COLO668 (cell line): ENCODE measurements around the gene SBK3.
A peak's percentile ranks its signal among the peaks of the same experiment; 100 is the strongest.
"Not testable (repeated sequence)": the region's sequence is repeated elsewhere in the genome, so short reads cannot be mapped to it uniquely, and the experiment has no call there.

ENCODE experiments used
- DNase-seq: peaks from one replicate; lab custom pipeline; 2025; ENCODE audit not compliant: unreplicated experiment; lab: John Stamatoyannopoulos, UW

Gene SBK3, protein sequence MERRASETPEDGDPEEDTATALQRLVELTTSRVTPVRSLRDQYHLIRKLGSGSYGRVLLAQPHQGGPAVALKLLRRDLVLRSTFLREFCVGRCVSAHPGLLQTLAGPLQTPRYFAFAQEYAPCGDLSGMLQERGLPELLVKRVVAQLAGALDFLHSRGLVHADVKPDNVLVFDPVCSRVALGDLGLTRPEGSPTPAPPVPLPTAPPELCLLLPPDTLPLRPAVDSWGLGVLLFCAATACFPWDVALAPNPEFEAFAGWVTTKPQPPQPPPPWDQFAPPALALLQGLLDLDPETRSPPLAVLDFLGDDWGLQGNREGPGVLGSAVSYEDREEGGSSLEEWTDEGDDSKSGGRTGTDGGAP

DNA sequence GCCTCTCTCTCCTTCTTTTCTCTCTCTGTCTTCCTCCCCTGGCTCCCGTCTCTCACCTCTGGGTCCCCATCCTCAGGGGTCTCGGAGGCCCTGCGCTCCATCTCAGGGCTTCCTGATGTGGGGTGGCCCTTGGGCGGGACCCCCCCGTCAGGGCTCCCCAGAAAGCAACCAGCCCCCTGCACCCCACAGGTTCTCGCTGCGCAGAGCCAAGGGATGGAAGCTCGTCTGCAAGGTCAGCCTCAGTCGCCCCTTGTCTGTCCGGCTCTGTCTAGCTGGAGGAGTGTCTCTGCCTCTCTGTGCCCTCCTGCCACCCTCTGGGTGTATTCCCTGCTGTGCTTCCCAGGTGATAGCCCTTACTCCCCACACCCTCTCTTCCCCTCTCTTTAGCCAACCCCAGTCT lies at the start of gene SBK3:
SBK3 (minus strand) TSS at position 101 of the 400 bp plus-strand sequence; CDS start at position 101, 0 bp downstream.
- no peak for DNase-seq

DNA sequence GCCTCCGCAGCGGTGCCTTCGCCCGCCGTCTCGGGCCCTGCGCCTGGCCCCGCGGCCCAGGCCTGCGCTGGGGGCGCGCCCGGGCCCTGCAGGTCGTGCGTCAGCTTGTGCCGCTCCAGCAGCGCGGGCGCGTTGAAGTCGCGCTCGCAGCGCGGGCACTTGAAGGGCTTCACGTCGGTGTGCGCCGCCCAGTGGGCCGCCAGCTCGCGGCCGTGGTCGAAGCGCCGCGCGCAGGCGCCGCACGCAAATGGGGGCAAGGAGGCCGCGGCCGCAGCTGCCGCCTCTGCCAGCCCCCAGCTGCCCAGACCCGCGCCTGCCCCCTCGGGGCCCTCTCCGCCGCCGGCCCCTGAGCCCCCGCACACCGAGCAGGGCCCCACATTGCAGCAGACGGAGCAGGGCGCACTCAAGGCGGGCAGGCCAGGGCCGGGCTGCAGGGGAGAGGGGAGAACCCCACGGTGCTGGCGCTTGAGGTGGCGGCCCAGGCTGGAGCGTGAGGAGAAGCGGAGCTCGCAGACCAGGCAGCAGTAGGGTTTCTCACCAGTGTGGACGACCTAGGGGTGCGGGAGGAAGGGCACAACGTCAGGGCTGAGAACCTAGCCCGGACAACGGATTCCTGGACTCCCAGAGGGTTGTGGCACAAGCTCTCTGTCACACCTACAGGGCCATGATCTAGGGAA lies 47.9 kb upstream of the SBK3 start:
- DNase-seq, result no peak

DNA sequence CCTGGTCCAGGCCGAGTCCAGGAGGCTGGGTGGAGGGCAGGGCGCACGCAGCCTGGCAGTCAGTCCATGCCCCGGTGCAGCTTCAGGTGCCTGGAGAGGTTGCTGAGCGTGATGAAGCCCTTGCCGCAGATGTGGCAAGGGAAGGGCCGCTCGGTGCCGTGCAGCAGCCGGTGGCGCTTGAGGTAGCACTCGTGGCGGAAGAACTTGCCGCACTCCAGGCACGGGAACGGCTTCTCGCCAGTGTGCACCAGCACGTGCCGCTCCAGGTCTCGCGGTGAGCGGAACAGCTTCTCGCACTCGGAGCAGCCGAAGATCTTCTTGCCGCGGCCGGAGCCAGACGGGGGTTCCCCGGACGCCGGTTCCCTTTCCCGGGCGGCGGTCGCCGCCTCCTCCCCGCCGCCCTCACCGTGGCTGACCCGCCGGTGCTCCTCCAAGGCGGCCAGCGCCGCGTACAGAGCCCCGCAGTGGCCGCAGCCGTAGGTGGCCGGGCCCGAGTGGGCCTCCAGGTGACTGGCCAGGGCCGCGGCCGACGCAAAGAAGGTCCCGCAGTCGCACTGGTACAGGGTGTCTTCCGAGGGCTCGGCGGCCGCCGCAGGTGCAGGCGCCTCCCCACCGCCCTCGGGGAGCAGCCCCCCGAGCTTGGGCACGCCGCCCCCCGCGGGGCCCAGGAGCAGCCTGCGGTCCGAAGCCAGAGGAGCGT lies 47.2 kb upstream of the SBK3 start:
- DNase-seq, result no peak

DNA sequence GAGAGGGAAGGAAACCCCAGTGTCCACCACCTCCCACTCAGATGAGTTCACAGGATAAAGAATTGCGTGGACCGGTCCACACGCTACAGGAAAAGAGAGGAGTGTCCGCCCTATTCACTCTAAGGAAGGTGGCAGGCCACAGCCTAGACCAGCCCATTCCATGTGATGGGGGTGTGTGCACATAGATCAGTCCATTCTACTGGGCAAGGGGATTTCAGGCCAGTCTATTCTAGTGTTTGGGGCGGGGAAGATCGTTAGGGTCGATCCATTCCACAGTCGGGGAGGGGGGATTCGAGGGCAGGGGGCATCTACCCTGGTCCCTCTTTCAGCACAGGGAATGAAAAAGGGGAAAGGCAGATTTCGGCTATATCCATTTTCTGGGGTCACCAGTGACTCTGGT lies 46.2 kb upstream of the SBK3 start:
- no peak for DNase-seq

DNA sequence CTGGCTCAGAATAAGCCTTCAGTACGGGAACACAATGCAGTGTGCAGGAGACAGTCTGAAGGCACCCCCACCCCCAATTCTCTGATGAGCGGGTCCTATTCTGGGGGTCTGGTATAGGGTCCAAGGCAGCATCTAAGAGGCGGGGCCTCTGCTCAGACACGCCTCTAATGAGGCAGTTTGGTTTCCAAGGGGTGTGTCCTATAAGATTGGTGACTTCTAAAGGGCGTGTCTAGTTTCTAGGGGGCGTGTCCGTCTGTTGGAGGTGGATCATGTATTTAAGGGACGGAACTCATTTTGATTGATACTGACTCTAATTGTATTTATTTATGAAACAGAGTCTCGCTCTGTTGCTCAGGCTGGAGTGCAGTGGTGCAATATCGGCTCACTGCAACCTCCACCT lies 45.3 kb upstream of the SBK3 start:
- peak; percentile 12 for DNase-seq

DNA sequence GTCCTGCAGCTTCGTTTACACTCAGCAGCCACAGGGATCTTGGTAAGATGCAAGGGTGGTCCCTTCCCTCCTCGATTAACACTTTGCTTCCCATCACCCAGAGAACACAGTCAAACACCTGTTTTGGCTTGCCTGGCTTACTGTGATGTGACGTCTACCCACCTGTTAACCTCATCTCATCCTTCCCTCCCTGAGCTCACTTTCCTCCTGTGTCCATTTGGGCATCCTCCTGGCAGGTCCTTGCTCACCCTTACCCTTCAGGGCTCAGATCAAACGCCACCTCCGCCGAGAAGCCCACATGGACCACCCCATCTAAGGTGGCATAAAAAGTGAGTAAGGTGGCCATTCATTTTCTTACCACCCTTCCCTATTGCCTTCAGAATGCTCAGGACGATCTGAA lies 44.8 kb upstream of the SBK3 start:
- DNase-seq, result no peak

DNA sequence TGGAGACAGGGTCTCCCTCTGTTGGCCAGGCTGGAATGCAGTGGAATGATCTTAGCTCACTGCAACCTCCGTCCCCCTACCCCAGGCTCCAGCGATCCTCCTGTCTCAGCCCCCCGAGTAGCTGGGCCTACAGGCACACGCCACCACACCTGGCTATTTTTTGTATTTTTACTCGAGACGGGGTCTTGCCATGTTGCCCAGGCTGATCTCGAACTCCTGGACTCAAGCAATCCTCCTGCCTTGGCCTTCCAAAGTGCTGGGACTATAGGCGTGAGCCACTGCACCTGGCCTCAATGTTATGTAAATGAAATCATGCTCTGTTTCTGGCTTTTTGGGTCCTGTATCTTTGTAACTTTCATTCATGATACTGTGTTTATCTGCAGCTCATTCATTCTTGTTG lies 43.4 kb upstream of the SBK3 start:
- DNase-seq, result no peak

DNA sequence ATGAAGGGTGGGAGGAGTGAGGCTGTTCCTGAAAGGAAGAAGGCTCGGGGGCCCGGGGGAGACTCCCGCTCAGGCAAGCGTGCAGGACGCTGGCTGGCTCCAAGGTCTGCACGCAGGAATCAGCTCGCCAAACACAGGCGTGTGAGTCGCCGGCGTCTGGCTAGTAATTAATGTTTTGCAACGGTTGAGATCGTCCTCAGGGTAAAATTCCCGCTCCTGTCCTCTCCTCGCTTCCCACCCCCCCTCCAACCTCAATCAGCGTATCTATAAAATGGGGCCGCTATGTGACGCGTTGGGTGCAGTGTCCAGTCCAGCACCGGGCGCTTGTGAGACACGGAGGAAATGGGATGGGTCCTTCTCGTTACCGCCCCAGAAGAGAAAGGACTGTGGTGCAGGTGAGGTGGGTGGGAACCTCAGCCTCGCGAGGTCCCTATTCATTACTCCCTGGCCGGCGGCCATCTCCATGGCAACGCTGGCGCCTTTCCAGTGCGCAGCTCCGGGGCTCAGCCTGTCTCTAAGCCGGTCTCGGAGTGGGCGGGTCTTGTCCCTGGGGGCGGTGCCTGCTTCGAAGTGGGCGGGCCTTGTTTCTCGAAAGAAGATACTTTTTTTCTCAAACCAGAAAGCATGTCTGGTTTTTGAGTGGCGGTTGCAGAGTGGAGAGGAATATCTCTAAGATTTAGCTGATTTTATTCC lies 41.8 kb upstream of the SBK3 start:
- peak; percentile 97 for DNase-seq

DNA sequence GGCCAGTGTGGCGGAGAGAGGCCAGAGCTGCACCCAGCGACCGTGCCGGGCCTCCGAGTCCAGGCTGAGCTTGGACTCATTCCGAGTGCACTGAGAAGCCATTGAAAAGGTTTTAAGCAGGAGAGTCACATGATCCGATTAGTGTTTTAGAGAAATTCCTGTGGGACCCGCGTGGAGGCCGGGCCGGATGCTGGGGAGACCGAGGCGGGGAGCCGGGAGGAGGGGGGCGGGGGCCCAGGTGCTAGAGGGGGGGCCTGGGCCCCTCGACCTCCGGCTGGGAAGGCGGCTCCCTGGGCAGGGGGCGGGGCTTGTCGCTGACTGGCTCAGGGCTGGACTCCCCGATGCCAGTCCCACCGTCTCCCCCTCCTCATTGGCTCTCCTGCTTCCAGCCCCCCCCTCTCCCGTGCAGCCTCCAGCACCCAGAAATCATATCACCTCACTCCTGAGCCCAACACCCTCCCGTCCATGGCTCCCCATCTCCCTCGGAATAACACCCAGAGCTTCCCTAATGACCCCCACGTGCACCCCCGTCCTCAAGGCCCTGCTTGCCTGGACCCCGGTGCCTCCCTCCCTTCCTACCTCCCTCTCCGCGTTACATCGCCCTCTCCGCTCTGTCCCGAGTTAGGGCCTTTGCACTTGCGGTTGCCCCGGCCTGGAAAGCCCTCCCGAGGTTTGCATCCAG lies 40.5 kb upstream of the SBK3 start:
- DNase-seq, result peak; percentile 34

DNA sequence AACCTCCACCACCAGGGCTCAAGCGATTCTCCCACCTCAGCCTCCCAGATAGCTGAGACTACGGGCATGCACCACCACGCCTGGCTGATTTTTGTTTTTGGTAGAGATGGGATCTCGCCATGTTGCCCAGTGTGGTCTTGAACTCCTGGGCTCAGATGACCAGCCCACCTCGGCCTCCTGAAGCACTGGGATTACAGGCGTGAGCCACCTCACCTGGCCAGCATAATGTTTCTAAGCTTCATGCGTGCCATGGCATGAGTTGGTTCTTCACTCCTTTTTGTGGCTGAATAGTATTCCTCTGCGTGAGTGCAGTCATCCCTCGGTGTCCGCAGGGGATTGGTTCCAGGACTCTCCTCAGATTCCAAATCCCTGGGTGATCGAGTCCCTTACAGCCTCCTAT lies 39.5 kb upstream of the SBK3 start:
- DNase-seq, result no peak

DNA sequence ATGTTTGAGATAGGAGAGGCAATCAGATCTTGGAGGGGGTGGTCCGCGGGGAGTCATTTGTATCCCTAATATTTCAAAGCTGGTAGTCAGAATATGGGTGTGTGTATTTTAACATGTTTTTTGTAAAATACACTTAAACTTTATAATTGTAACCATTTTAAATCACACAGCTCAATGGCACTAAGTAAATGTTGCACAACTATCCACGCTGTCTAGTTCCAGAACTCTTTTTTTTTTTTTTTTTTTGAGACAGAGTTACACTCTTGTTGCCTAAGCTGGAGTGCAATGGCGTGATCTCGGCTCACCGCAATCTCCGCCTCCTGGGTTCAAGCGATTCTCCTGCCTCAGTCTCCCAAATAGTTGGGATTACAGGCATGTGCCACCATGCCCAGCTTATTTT lies 38.6 kb upstream of the SBK3 start:
- not testable (repeated sequence) for DNase-seq

DNA sequence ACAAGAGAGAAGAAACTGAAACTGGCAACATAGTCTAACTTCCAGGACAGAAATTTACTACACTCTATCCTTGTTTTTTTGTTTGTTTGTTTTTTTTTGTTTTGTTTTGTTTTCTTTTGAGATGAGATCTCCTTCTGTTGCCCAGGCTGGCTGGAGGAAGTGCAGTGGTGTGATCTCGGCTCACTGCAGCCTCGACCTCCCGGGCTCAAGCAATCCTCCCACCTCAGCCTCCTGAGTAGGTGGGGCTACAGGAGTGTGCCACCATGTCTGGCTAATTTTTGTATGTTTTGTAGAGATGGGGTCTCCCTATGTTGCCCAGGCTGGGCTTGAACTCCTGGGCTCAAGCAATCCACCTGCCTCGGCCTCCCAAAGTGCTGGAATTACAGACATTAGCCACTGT lies 36.9 kb upstream of the SBK3 start:
- not testable (repeated sequence) for DNase-seq

DNA sequence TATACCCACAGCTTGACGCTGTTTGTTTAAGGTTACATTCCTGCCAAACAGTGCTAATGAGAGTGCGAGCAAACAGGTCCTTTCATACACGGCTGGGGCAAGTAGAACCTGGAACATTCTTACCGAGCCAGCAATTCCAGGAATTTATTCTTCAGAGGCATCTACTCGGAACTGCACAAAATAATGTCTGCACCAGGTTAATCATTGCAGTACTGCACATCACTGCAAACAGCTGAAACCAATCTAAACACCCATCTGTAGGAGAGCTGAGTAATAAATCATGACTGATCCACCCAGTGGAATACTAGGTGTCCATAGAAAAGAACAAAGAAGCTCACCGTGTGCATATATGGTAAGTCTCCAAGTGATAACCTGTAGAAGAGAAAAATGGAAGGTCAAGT lies 36.5 kb upstream of the SBK3 start:
- peak; percentile 21 for DNase-seq

DNA sequence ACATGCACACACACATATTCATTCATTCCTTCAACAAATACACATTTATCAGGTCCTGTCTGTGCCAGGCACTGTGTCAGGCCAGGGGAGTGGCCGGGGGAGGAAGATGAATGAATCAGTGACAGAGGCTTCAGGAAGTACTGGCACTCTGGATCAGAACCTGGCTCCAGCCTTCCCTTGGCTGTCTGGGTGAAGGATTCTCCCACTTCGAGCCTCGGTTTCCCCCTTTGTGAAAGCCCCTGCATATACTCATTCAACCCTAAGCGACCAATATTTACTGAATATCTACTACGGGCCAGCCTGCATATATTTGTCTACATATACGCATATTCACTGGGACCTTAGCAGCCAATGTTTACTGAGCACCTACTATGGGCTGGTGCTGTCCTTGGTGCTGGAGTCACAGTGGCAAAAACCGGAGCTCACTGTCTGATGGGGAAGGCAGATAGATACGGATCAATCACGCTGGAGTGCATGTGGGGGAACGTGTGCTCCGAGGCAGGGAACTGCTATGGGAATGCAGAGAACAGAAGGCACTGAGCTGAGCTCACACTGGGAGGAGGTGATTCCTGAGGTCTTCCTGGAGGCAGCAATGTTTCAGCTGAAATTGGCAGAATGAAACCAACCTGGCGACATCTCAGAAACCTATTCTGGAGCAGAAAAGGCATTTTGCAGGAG lies 35.9 kb upstream of the SBK3 start:
- DNase-seq, result peak; percentile 21

DNA sequence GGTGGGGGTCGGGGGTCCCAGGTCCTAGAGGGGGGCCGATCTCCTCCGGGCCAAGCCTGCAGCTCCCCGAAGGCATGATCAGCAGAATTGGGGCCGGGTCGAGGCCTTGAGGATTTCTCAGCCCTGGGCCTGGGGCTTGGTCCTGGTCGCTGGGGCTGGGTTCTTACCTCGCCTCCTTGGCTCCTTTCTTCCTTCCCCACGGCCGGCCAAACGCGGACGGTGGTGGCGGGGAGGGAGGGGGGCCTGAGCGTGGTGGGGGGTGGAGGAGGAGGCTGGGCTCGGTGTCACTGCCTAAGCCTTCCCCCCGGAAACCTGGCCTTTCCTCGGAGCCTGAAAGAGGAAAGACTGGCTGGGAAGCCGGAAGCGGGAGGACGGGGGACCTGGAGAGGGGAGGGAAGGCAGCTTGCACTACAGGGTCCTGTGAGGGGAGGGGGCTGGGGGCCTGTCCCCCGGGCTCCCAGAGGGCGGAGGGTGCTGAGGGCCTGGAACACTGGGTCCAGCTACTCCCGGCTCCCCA lies 35.3 kb upstream of the SBK3 start, which contains the start of gene ZNF579:
ZNF579 (minus strand) TSS at position 221 of the 517 bp plus-strand sequence. CDS start 1,209 bp downstream, outside the sequence.
- DNase-seq, result peak; percentile 90

DNA sequence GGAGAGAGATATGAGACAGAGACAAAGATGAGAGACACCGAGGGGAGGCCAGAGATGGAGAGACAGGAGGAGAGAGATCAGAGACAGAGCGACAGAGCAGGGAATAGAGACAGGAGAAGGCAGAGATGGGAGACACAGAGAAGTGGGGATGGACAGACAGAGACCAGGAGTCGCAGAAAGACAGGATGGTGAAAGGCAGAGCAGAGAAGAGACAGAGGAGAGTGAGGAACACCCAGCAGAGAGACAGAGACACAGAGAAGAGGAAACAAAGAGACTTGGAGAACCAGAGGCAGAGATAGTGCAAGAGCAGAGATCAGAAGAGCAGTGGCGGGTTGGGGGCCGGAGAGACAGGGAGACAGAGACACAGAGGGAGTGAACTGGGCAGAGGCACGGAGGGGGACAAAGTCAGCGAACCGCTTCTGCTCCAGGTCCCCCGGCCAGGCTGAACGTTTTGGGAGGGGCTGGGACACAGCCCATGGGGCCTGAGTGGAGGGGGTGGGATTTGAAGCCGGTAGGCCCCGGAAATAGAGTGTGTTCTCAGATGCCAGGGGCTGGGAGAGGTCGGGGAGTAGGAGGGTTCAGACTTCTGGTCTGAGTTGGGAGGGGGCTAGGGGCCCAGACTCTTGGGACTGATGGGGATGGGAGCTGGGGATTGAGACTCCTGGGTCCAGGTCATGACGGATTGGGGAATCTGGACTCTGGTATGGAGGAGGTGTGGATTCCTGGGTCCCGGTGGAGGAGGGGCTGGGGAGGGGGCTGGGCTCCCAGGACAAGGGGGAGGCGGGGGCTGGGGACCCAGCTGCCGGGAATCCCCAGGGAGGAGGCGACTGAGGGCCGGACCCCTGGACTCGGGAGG lies 34.7 kb upstream of the SBK3 start:
- DNase-seq, result no peak

DNA sequence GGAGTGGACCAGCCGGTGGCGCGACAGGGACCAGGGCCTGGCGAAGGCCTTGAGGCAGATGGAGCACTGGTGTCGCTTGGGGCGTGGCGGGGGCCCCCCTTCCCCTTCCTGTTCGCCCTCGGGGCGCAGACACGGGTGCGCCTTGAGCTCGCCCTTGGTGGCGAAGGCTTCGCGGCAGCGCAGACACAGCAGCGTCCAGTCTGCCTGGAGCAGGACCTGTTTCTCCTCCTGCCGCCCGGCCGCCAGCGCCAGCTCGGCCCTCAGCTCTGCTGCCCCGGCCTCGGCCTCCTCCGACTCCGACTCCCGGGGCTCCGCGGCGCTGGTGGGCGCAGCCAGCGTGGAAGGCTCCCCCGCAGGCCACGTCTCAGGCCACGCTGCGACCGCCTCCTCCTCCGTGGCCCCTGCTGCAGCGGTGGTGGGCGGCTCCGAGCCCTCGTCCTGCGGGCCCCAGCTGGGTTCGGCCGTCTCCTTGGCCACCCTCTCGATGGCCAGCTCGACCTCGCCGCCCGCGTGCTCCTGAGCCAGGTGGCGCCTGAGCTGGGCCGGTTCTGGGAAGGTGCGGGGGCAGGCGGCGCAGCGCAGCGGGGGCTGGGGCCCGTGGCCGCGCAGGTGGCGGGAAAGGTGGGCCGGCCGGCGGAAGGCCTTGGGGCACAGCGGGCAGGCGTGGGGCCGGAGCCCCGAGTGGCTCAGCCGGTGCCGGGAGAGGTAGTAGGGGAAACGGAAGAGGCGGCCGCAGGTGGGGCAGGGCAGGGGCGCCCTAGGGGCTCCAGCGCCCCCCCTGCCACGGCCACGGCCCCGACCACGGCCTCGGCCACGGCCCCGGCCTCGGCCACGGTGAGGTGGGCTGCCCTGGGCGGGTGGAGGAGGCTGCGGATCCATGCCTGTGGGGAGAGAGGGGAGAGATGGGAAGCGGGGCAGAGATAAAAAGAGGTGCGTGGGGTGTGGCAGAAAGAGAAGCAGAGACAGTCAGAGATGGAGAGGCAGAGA lies 33.7 kb upstream of the SBK3 start:
- no peak for DNase-seq
